GM12891 (cell line): ENCODE measurements around the gene NRIP3.

Source experiments
- PAX5 ChIP-seq: IDR thresholded peaks from 2 replicates; pipeline ENCODE4 v1.6.1; 2011; ENCODE audit warnings: low read length, moderate library complexity, mild to moderate bottlenecking; ENCODE audit not compliant: insufficient read depth, severe bottlenecking
- POLR2A ChIP-seq: IDR thresholded peaks from 2 replicates; pipeline ENCODE4 v1.6.1; 2011; ENCODE audit warnings: low read depth, low read length, control low read depth
- POLR2AphosphoS5 ChIP-seq: IDR thresholded peaks from 2 replicates; pipeline ENCODE4 v1.6.1; 2011; ENCODE audit warnings: low read depth, low read length, control low read depth
- POU2F2 ChIP-seq: IDR thresholded peaks from 2 replicates; pipeline ENCODE4 v1.6.1; 2011; ENCODE audit warnings: low read depth, mild to moderate bottlenecking, control low read depth, low read length, moderate library complexity
- TAF1 ChIP-seq: IDR thresholded peaks from 2 replicates; pipeline ENCODE4 v1.6.1; 2011; ENCODE audit warnings: low read depth, low read length, control low read depth

DNA sequence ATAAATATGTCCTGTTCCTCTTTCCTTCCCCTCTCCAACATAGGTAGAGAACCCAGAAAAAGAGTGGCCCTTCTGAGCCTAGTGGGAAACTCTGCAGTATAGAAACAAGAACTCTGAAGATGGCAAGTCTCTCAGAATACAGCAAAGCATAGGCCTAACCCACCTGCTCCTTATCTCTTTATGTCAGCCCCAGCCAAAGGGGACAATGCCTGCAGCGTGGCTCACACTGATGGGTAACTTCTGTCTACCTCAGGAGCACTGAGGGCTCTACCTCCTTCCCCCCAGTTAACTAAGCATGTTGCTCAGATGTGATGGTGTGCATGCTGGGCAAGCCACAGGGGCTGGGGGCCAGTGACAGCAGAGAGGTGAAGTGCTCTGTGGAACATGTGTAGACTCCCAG is 4.9 kb upstream of the NRIP3 start:
- no peak for TF ChIP-seq TAF1
- no peak for TF ChIP-seq POLR2A
- TF ChIP-seq POLR2AphosphoS5 = no peak
- no peak for TF ChIP-seq PAX5
- TF ChIP-seq POU2F2 = no peak
